H1 (cell line): ENCODE data around the gene DNAJC10. TPM values are rescaled to one million over a fixed set of nuclear protein-coding genes. Genes with fewer than 3 reads are reported as not detected.
A peak's percentile ranks its signal among the peaks of the same experiment; 100 is the strongest.

Source experiments
- CTCF ChIA-PET: fragments of 300-600 bp; sonication (Branson Sonifier 250); formaldehyde crosslinking; loops from one replicate; lab custom pipeline; 2021; ENCODE audit not compliant: partially characterized antibody; lab: Charles Lee
- POLR2A ChIA-PET: fragments of 300-600 bp; sonication (Branson Sonifier 250); formaldehyde crosslinking; loops from one replicate; lab custom pipeline; 2021; ENCODE audit warnings: inconsistent platforms; ENCODE audit not compliant: partially characterized antibody; lab: Charles Lee
- DNase-seq, 2 experiments: peaks; one replicate each; pipeline versions ENCODE4 v3.0.0 to v3.0.0-alpha.2; 2010 to 2022; ENCODE audit warnings: low spot score in 2 of 2, low read depth in 1 of 2, mixed read lengths in 1 of 2
- FAIRE-seq: peaks from 2 replicates; lab custom pipeline; 2011; peaks lifted over from hg19 to GRCh38; lab: Jason Lieb, UNC
- H2AFZ ChIP-seq: 2 replicates; pipeline ENCODE4 v1.8.1; 2012; ENCODE audit warnings: low read length, inconsistent platforms
- H2AK5ac ChIP-seq: 2 replicates; pipeline ENCODE4 v1.6.1; 2013; ENCODE audit warnings: low read depth, low read length
- H2BK120ac ChIP-seq: replicated peaks from 2 replicates; pipeline ENCODE3; 2013; ENCODE audit warnings: low read depth, low read length, inconsistent platforms
- H2BK12ac ChIP-seq: 2 replicates; pipeline ENCODE4 v1.6.1; 2013; ENCODE audit warnings: low read depth, low read length
- H2BK15ac ChIP-seq: 2 replicates; pipeline ENCODE4 v1.6.1; 2013; ENCODE audit warnings: low read length
- H2BK20ac ChIP-seq: 2 replicates; pipeline ENCODE4 v1.6.1; 2013; ENCODE audit warnings: low read length
- H2BK5ac ChIP-seq: 2 replicates; pipeline ENCODE4 v1.6.1; 2013; ENCODE audit warnings: low read depth, low read length
- H3K14ac ChIP-seq: 2 replicates; pipeline ENCODE4 v1.6.1; 2013; ENCODE audit warnings: inconsistent platforms; ENCODE audit not compliant: insufficient read length
- H3K18ac ChIP-seq: 2 replicates; pipeline ENCODE4 v1.6.1; 2013; ENCODE audit warnings: low read length; ENCODE audit errors: extremely low read depth
- H3K23ac ChIP-seq: 2 replicates; pipeline ENCODE4 v1.6.1; 2013; ENCODE audit warnings: inconsistent platforms; ENCODE audit not compliant: insufficient read length
- H3K23me2 ChIP-seq: 2 replicates; pipeline ENCODE4 v1.6.1; 2013; ENCODE audit warnings: low read depth, low read length
- H3K27ac ChIP-seq: 2 replicates; pipeline ENCODE4 v1.6.1; 2011; ENCODE audit warnings: low read depth, low read length, inconsistent platforms
- H3K27me3 ChIP-seq, 4 experiments: replicated peaks in 1 of 4; 1 replicate in 1 of 4; 2 replicates in 3 of 4; pipeline versions ENCODE4 v1.6.1 to v1.8.1; 2011 to 2013; ENCODE audit warnings: low read length in 3 of 4, mild to moderate bottlenecking in 3 of 4, inconsistent platforms in 2 of 4, mixed read lengths in 2 of 4, moderate library complexity in 1 of 4; ENCODE audit not compliant: control insufficient read depth in 3 of 4, insufficient read depth in 3 of 4; ENCODE audit errors: extremely low read depth in 1 of 4
- H3K36me3 ChIP-seq, 4 experiments: 2 replicates each; pipeline versions ENCODE4 v1.6.1 to v1.8.1; 2011 to 2013; ENCODE audit warnings: mild to moderate bottlenecking in 4 of 4, low read length in 3 of 4, moderate library complexity in 2 of 4, control low read depth in 1 of 4, inconsistent platforms in 1 of 4; ENCODE audit not compliant: insufficient read depth in 4 of 4, control insufficient read depth in 2 of 4
- H3K4ac ChIP-seq: replicated peaks from 2 replicates; pipeline ENCODE3; 2013; ENCODE audit warnings: low read length, low read depth, mixed read lengths, inconsistent platforms; ENCODE audit not compliant: insufficient read length
- H3K4me1 ChIP-seq, 4 experiments: replicated peaks in 1 of 4; 1 replicate in 1 of 4; 2 replicates in 3 of 4; pipeline versions ENCODE4 v1.6.1 to v1.8.1; 2011 to 2013; ENCODE audit warnings: low read length in 3 of 4, inconsistent platforms in 2 of 4, mixed read lengths in 1 of 4; ENCODE audit not compliant: insufficient read depth in 4 of 4, control insufficient read depth in 3 of 4
- H3K4me2 ChIP-seq, 2 experiments: 2 replicates each; pipeline versions ENCODE4 v1.6.1 to v1.8.1; 2011 to 2013; ENCODE audit warnings: low read depth in 2 of 2, low read length in 2 of 2, control low read depth in 1 of 2, inconsistent platforms in 1 of 2, mild to moderate bottlenecking in 1 of 2; ENCODE audit not compliant: insufficient read depth in 1 of 2
- H3K4me3 ChIP-seq, 4 experiments: fragments of 200-600, 300-600 bp in 1 of 4; sonication (generic), shearing (Covaris generic), sonication (Bioruptor Twin) in 1 of 4; 2 replicates each; pipeline versions ENCODE4 v1.5.1 to v1.8.1; 2011 to 2016; ENCODE audit warnings: low read length in 4 of 4, low read depth in 3 of 4, control low read depth in 2 of 4, inconsistent platforms in 2 of 4, mild to moderate bottlenecking in 2 of 4, mixed read lengths in 1 of 4, moderate library complexity in 1 of 4; ENCODE audit not compliant: insufficient read depth in 2 of 4; ENCODE audit errors: extremely low read depth in 1 of 4
- H3K56ac ChIP-seq: replicated peaks from 2 replicates; pipeline ENCODE3; 2013; ENCODE audit warnings: low read depth, mild to moderate bottlenecking, mixed read lengths, low read length, inconsistent platforms; ENCODE audit not compliant: insufficient read length
- H3K79me1 ChIP-seq: 2 replicates; pipeline ENCODE4 v1.6.1; 2013; ENCODE audit warnings: low read depth, low read length, control low read depth
- H3K79me2 ChIP-seq, 2 experiments: 2 replicates each; pipeline versions ENCODE4 v1.6.1 to v1.8.1; 2012 to 2013; ENCODE audit warnings: low read length in 2 of 2, mild to moderate bottlenecking in 2 of 2, inconsistent platforms in 1 of 2; ENCODE audit not compliant: insufficient read depth in 2 of 2, control insufficient read depth in 1 of 2
- H3K9ac ChIP-seq, 4 experiments: replicated peaks in 1 of 4; 1 replicate in 1 of 4; 2 replicates in 3 of 4; pipeline versions ENCODE4 v1.6.1 to v1.8.1; 2011 to 2013; ENCODE audit warnings: low read depth in 3 of 4, low read length in 3 of 4, control low read depth in 2 of 4, mild to moderate bottlenecking in 2 of 4, moderate library complexity in 2 of 4, inconsistent platforms in 1 of 4; ENCODE audit errors: extremely low read depth in 1 of 4
- H3K9me3 ChIP-seq, 2 experiments: 2 replicates each; pipeline versions ENCODE4 v1.6.1 to v1.8.1; 2012 to 2013; ENCODE audit warnings: mild to moderate bottlenecking in 2 of 2, moderate library complexity in 2 of 2, control low read depth in 1 of 2, inconsistent platforms in 1 of 2, low read depth in 1 of 2, low read length in 1 of 2, mixed read lengths in 1 of 2; ENCODE audit not compliant: insufficient read depth in 2 of 2
- H4K20me1 ChIP-seq, 2 experiments: replicated peaks in 1 of 2; 2 replicates each; pipeline versions ENCODE3 to v1.8.1; 2011 to 2013; ENCODE audit warnings: inconsistent platforms in 2 of 2, low read length in 2 of 2, mild to moderate bottlenecking in 1 of 2; ENCODE audit not compliant: insufficient read depth in 2 of 2, control insufficient read depth in 1 of 2
- H4K5ac ChIP-seq: 2 replicates; pipeline ENCODE4 v1.6.1; 2013; ENCODE audit warnings: low read length, low read depth, mixed read lengths, inconsistent platforms; ENCODE audit not compliant: insufficient read length
- H4K8ac ChIP-seq: 2 replicates; pipeline ENCODE4 v1.8.0; 2013; ENCODE audit warnings: mild to moderate bottlenecking, moderate library complexity, low read length, inconsistent platforms; ENCODE audit not compliant: insufficient read depth; ENCODE audit errors: extremely low read depth
- H4K91ac ChIP-seq: replicated peaks from 2 replicates; pipeline ENCODE3; 2013; ENCODE audit warnings: low read length, mixed read lengths, inconsistent platforms; ENCODE audit not compliant: insufficient read length
- NRF1 ChIP-seq: IDR thresholded peaks from 2 replicates; pipeline ENCODE4 v1.6.1; 2011; ENCODE audit warnings: mild to moderate bottlenecking, low read depth, low read length, improper control_type of control experiment
- RAD21 ChIP-seq, 2 experiments: IDR thresholded peaks in 1 of 2; conservative IDR thresholded peaks in 1 of 2; 2 replicates each; pipeline ENCODE4 v1.6.1; 2011; ENCODE audit warnings: low read depth in 2 of 2, low read length in 2 of 2, improper control_type of control experiment in 1 of 2, inconsistent platforms in 1 of 2, mild to moderate bottlenecking in 1 of 2, moderate library complexity in 1 of 2
- RXRA ChIP-seq: IDR thresholded peaks from 2 replicates; pipeline ENCODE4 v1.6.1; 2011; ENCODE audit warnings: low read depth, mild to moderate bottlenecking, low read length, moderate library complexity; ENCODE audit not compliant: insufficient read depth
- whole genome bisulfite sequencing, 2 experiments: shearing (Covaris generic) in 1 of 2; methylation state at CpG; one replicate each; pipeline versions ENCODE4 v1.1.6 to v1.1.7; 2013 to 2015; ENCODE audit warnings: low lambda C conversion rate in 2 of 2, mixed read lengths in 2 of 2, inconsistent platforms in 1 of 2, low coverage in 1 of 2, missing lambda C conversion rate in 1 of 2; ENCODE audit not compliant: insufficient replicate concordance in 2 of 2, insufficient coverage in 1 of 2, insufficient read length in 1 of 2; ENCODE audit errors: extremely low coverage in 1 of 2, missing lambda C conversion rate in 1 of 2; 5-methylcytosine and 5-hydroxymethylcytosine counted together
- polyA plus RNA-seq, 7 experiments: library from polyadenylated mRNA; depleted of rRNA in 3 of 7; stranded (reverse) in 5 of 7; unstranded in 2 of 7; fragments of >200 nt in 5 of 7; fragments of 200-250 nt in 2 of 7; gene quantifications; 1 replicate in 5 of 7; 2 replicates in 1 of 7; 4 replicates in 1 of 7; pipeline versions ENCODE4 v1.2.1 to v1.2.3, GENCODE V29; 2011 to 2013; ENCODE audit warnings: missing spikeins in 2 of 7, mixed read lengths in 2 of 7
- total RNA-seq: library from RNA; stranded (reverse); fragmentation: NEBNext Ultra II Directional; extraction: Animal tissue kit (Norgen Biotek cat#: 25700); gene quantifications from 2 replicates; pipeline ENCODE4 v1.2.1, GENCODE V29; 2021
- TF ChIP-seq, protein P1 (sequence below), 3 experiments: IDR thresholded peaks; 1 replicate in 2 of 3; 2 replicates in 1 of 3; pipeline versions ENCODE4 v1.5.1 to v1.6.1; 2011; ENCODE audit warnings: low read length in 3 of 3, mild to moderate bottlenecking in 3 of 3, inconsistent platforms in 2 of 3, low read depth in 1 of 3, moderate library complexity in 1 of 3; ENCODE audit not compliant: insufficient read depth in 1 of 3; ENCODE audit errors: control extremely low read depth in 1 of 3

Gene DNAJC10
- total and polyA plus RNA-seq, 2 of the 8 experiments (the other 6 are each of a cell fraction or from before 2014, with no cell fraction given), result 23.2 to 121 TPM

DNA sequence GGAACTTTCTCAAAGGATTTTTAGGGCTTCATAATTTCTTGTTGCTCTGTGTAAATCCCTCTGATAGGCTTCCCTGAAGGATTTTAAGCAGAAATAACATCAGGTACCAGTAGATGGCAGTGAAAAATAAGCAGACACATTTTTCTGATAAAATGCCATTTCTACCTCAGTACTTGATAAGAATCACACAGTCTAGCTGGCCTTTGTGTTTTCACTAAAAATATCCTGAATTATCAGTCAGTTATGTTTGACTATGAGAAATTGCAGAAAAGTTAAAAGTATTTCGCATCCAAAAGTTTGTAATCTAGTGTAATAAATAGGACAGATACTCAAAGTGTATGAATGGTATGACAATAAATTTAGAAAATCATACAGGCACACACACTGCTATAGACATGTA lies 68.7 kb downstream of the DNAJC10 start:
- no peak overlapping the region for H2BK12ac ChIP-seq
- DNase-seq (no peak), FAIRE-seq (peak; percentile 50)
- H3K36me3 ChIP-seq, result peaks cover 0 to 5% (median 0%) of the 10 kb centered on the region in 4 experiments; a peak in 3 of 8 replicates
- WGBS, 2 experiments, result 85% methylated on average over 1 of the region's 1 CpG; no CpG with 5 or more reads in 1 of the 2 experiments
- H4K8ac ChIP-seq, result no peak overlapping the region
- H3K9me3 ChIP-seq, result no peaks in the 10 kb centered on the region
- no peak overlapping the region for H3K4me2 ChIP-seq
- no peaks in the 10 kb centered on the region for H3K79me2 ChIP-seq
- H4K5ac ChIP-seq, result no peak overlapping the region
- H4K20me1 ChIP-seq, result no peaks in the 10 kb centered on the region
- no peak overlapping the region for H3K27ac ChIP-seq
- no peak overlapping the region for H3K14ac ChIP-seq
- H2BK5ac ChIP-seq, result no peak overlapping the region
- H3K23ac ChIP-seq, result no peak overlapping the region
- POLR2A ChIA-PET, result interaction anchor here (0.8 to 1.1 kb wide), 3 partner anchors 12 to 166 kb away, joined by 3 to 5 read pairs (median 3); no protein-coding TSS in a partner anchor
- H2BK120ac ChIP-seq, result no peak overlapping the region
- H3K79me1 ChIP-seq, result no peaks in the 10 kb centered on the region
- CTCF ChIA-PET, result interaction anchor here (0.6 to 6.7 kb wide), 41 partner anchors 9 to 815 kb away, joined by 3 to 71 read pairs (median 5); partner anchors contain the start of gene FRZB
- no peak overlapping the region for H3K9ac ChIP-seq
- H3K18ac ChIP-seq, result no peak overlapping the region
- H3K56ac ChIP-seq, result no peak overlapping the region
- no peaks in the 10 kb centered on the region for H3K27me3 ChIP-seq
- H3K4me3 ChIP-seq, result no peak overlapping the region
- no peaks in the 10 kb centered on the region for H3K4me1 ChIP-seq
- no peak overlapping the region for H2BK20ac ChIP-seq
- no peak overlapping the region for H3K4ac ChIP-seq
- TF ChIP-seq NRF1 (no peak), RAD21 (IDR thresholded peaks at IDR 0.05 in 1 of 2, conservative IDR thresholded peaks at IDR 0.05 in 1 of 2; ENCODE audit: low read depth in 2 of 2, low read length in 2 of 2) (peak; percentile 77 to 78), RXRA (no peak)
- TF ChIP-seq, protein P1, sequence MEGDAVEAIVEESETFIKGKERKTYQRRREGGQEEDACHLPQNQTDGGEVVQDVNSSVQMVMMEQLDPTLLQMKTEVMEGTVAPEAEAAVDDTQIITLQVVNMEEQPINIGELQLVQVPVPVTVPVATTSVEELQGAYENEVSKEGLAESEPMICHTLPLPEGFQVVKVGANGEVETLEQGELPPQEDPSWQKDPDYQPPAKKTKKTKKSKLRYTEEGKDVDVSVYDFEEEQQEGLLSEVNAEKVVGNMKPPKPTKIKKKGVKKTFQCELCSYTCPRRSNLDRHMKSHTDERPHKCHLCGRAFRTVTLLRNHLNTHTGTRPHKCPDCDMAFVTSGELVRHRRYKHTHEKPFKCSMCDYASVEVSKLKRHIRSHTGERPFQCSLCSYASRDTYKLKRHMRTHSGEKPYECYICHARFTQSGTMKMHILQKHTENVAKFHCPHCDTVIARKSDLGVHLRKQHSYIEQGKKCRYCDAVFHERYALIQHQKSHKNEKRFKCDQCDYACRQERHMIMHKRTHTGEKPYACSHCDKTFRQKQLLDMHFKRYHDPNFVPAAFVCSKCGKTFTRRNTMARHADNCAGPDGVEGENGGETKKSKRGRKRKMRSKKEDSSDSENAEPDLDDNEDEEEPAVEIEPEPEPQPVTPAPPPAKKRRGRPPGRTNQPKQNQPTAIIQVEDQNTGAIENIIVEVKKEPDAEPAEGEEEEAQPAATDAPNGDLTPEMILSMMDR (IDR thresholded peaks at IDR 0.05; ENCODE audit: control extremely low read depth in 1 of 3, insufficient read depth in 1 of 3, low read depth in 1 of 3, low read length in 3 of 3), result peak in 2 of 3 experiments; percentile 43 to 55; a peak in 2 of 4 replicates
- TF ChIP-seq, all 59 proteins: peak for 2
- Histone ChIP-seq H2AFZ (no peak overlapping the region), H2AK5ac (no peak overlapping the region), H3K23me2 (no peaks in the 10 kb centered on the region), H2BK15ac (no peak overlapping the region), H4K91ac (no peak overlapping the region)
